H1 (cell line): Measurements from ENCODE around the gene SCGB3A1. TPM values are rescaled to one million over a fixed set of nuclear protein-coding genes. Genes with fewer than 3 reads are reported as not detected.

Experiments
- ATF3 ChIP-seq: IDR thresholded peaks from 2 replicates; pipeline ENCODE4 v1.6.1; 2011; ENCODE audit warnings: low read depth, mild to moderate bottlenecking, low read length; ENCODE audit not compliant: insufficient read depth
- CEBPB ChIP-seq: IDR thresholded peaks from 2 replicates; pipeline ENCODE4 v1.6.1; 2012; ENCODE audit warnings: low read depth, low read length
- CHD7 ChIP-seq: fragments of 300-600 bp; sonication (generic); IDR thresholded peaks from 2 replicates; pipeline ENCODE4 v1.7.1; 2012; ENCODE audit warnings: low read length, moderate library complexity, mild to moderate bottlenecking, inconsistent platforms; ENCODE audit not compliant: insufficient replicate concordance
- EGR1 ChIP-seq: IDR thresholded peaks from 2 replicates; pipeline ENCODE4 v1.6.1; 2011; ENCODE audit warnings: low read depth, low read length, borderline replicate concordance
- RNF2 ChIP-seq: fragments of 200-900, 300-1000 bp; sonication (generic); IDR thresholded peaks from 2 replicates; pipeline ENCODE4 v1.7.1; 2016; ENCODE audit warnings: borderline replicate concordance, low read depth, mild to moderate bottlenecking, antibody characterized with exemption, low read length; ENCODE audit not compliant: poor library complexity, severe bottlenecking; ENCODE audit errors: missing control alignments
- SP4 ChIP-seq: IDR thresholded peaks from 2 replicates; pipeline ENCODE4 v1.6.1; 2012; ENCODE audit warnings: low read length, inconsistent platforms
- TEAD4 ChIP-seq: IDR thresholded peaks from 2 replicates; pipeline ENCODE4 v1.6.1; 2012; ENCODE audit warnings: low read depth, low read length, inconsistent platforms, mixed read lengths
- polyA plus RNA-seq, 7 experiments: library from polyadenylated mRNA; depleted of rRNA in 3 of 7; stranded (reverse) in 5 of 7; unstranded in 2 of 7; fragments of >200 nt in 5 of 7; fragments of 200-250 nt in 2 of 7; gene quantifications; 1 replicate in 5 of 7; 2 replicates in 1 of 7; 4 replicates in 1 of 7; pipeline versions ENCODE4 v1.2.1 to v1.2.3, GENCODE V29; 2011 to 2013; ENCODE audit warnings: missing spikeins in 2 of 7, mixed read lengths in 2 of 7
- total RNA-seq: library from RNA; stranded (reverse); fragmentation: NEBNext Ultra II Directional; extraction: Animal tissue kit (Norgen Biotek cat#: 25700); gene quantifications from 2 replicates; pipeline ENCODE4 v1.2.1, GENCODE V29; 2021

The SCGB3A1 gene
- total and polyA plus RNA-seq, 2 of the 8 experiments (the other 6 are each of a cell fraction or from before 2014, with no cell fraction given) = 0.20 TPM; not detected in 1

DNA sequence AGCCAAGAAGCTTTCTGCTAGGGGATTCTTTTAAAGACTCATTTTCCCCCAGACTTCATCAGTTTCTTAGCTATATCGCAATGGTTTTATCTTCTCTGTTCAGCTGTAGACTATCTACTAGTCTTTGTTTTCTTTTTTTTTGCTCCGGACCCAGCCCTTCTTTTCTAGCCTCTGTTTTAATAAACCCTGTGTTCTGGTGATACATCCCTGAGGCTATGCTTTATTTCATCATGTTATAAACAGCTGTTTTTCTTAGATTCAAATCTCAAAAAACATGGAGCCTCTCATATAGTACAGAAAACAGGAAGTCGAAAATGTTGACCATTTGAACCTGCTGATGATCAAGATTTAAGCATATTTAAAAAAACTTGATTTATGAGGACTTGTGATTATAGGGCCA, 37.8 kb downstream of the SCGB3A1 start (continued):
- no peak for TF ChIP-seq CHD7
- no peak for TF ChIP-seq EGR1
- no peak for TF ChIP-seq RNF2
- TF ChIP-seq CEBPB = no peak
- no peak for TF ChIP-seq SP4
- no peak for TF ChIP-seq ATF3
- no peak for TF ChIP-seq TEAD4
- TF ChIP-seq, all 59 proteins: peak for 0
